OCI-LY7 (cell line): ENCODE results near the gene VPS13D.

ENCODE experiments used
- EZH2phosphoT487 ChIP-seq: fragments of 200-600 bp; sonication (generic); IDR thresholded peaks from 2 replicates; pipeline ENCODE4 v1.6.1; 2018; ENCODE audit warnings: low read depth, borderline replicate concordance, mild to moderate bottlenecking, mixed run types, antibody characterized with exemption, low read length, moderate library complexity, mixed read lengths
- TF ChIP-seq, protein P1 (sequence below): fragments of 200-600 bp; sonication (generic); conservative IDR thresholded peaks from 2 replicates; pipeline ENCODE4 v1.5.1; 2014; ENCODE audit warnings: mild to moderate bottlenecking, antibody characterized with exemption, low read length, moderate library complexity, mixed read lengths

GRCh38 chr1:12416101-12416500, 186.3 kb downstream of the VPS13D start:
- TF ChIP-seq, protein P1, sequence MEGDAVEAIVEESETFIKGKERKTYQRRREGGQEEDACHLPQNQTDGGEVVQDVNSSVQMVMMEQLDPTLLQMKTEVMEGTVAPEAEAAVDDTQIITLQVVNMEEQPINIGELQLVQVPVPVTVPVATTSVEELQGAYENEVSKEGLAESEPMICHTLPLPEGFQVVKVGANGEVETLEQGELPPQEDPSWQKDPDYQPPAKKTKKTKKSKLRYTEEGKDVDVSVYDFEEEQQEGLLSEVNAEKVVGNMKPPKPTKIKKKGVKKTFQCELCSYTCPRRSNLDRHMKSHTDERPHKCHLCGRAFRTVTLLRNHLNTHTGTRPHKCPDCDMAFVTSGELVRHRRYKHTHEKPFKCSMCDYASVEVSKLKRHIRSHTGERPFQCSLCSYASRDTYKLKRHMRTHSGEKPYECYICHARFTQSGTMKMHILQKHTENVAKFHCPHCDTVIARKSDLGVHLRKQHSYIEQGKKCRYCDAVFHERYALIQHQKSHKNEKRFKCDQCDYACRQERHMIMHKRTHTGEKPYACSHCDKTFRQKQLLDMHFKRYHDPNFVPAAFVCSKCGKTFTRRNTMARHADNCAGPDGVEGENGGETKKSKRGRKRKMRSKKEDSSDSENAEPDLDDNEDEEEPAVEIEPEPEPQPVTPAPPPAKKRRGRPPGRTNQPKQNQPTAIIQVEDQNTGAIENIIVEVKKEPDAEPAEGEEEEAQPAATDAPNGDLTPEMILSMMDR = no peak
- TF ChIP-seq EZH2phosphoT487 = no peak
